GM21825 (cell line): Measurements from ENCODE around the gene CPB1.

Experiments
- ATAC-seq: cut with Tn5 transposase; IDR thresholded peaks from one replicate; pipeline ENCODE4 v1.9.1; 2021; ENCODE audit warnings: mild to moderate bottlenecking, moderate library complexity; ENCODE audit not compliant: unreplicated experiment

CPB1 gene

GRCh38 chr3:148880681-148881080, 53.1 kb downstream of the CPB1 start:
- no peak for ATAC-seq

- no peak for ATAC-seq
Measured at GRCh38 chr3:148881286-148881685, 53.7 kb downstream of the CPB1 start.

GRCh38 chr3:148882288-148882687, 54.7 kb downstream of the CPB1 start:
- ATAC-seq = no peak

GRCh38 chr3:148883163-148883562, 55.6 kb downstream of the CPB1 start:
- no peak for ATAC-seq

GRCh38 chr3:148884261-148884660, 56.6 kb downstream of the CPB1 start:
- ATAC-seq = no peak

GRCh38 chr3:148889828-148890227, 62.2 kb downstream of the CPB1 start:
- ATAC-seq = no peak

- ATAC-seq = no peak
Measured at GRCh38 chr3:148896062-148896461, 68.5 kb downstream of the CPB1 start.

- no peak for ATAC-seq
Measured at GRCh38 chr3:148901987-148902791, 74.6 kb downstream of the CPB1 start.

GRCh38 chr3:148903022-148903442, 75.4 kb downstream of the CPB1 start:
- ATAC-seq = no peak

- no peak for ATAC-seq
Measured at GRCh38 chr3:148903941-148904340, 76.3 kb downstream of the CPB1 start.

GRCh38 chr3:148906667-148907066, 79.1 kb downstream of the CPB1 start:
- no peak for ATAC-seq
